Measurements from ENCODE around the gene AATF.

Gene AATF

DNA sequence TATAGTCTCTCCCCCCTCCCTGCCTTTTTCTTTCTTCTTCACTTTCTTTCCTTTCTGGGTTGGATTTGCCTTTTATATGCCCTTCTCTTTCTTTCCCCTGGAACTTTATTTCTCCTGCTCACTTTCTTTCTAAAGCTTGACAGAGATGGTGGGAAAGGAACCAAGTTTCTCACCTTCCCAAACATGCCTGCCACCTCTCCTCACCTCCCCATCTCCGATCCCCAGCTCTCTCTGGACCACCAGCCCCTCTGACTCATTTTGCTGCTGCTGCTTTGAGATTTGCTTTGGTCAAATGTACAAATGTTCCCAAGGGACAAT, 18.2 kb upstream of the AATF start:
- no peak for DNase-seq (ENCODE audit: low read depth)

- no peak for DNase-seq (ENCODE audit: low read depth)
These were observed 17.6 kb upstream of the AATF start for GRCh38 chr17:36931096-36931696.

- DNase-seq (ENCODE audit: low read depth) = no peak
These were observed 16.9 kb upstream of the AATF start for GRCh38 chr17:36931697-36932382.

DNA sequence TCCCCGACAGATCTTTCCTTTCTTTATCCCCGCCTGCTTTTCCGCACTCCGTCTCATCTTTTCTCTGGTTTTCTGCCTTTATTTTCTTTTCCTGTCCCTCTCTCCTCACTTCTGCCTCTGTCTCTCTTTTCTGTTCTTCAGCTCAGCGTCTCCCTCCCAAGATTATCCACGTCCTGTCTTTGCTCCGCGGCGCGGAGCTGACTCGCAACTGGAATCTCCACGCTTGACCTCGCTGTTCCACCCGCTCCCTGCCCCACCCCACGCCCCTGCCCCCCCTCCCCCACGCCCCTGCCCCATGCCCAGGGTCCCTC, 16.4 kb upstream of the AATF start:
- DNase-seq (ENCODE audit: low read depth) = no peak

DNA sequence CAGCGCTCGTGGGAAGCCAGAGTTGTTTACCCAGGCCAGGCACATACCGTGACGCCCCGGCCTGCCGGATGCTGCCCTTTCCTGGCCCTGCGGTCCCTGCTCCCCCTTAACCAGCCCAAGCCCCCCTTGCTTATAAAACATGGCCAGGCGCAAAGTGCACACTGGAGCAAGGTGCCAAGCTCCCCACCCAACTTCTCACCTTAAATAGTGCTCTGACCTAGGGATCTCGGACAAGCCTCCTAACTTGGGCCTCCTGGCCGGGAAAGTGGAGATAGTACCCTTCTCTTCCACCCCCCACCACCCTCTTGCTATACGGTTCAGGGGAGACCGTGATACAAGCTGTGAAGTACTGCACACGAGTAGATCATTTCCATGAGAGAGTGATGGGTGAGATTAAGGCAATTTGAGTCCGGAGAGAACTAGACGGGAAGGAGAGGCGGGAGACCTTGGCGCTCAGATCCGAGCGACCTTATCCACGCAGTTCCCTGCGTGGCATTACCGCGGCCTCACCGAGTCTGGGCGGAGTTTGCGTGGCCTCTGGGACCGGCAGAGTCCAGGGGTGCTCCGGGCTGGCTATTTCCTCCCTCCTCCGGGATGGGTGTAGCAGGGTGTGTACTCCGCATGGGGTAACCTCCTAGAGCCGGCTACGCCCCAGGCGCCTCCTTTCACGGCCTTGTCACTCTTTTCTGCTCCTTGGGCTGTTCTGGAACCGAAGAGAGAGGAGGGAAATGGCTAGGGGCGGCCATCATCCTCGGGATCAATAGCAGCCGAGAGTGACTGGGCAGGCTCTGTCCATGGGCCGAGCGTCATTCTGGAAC, 15.9 kb upstream of the AATF start:
- no peak for DNase-seq (ENCODE audit: low read depth)

- no peak for DNase-seq (ENCODE audit: low read depth)
These were observed 15.1 kb upstream of the AATF start for GRCh38 chr17:36933512-36934143.

- DNase-seq (ENCODE audit: low read depth) = no peak
These were observed 14.5 kb upstream of the AATF start for GRCh38 chr17:36934144-36934691.

GRCh38 chr17:36934692-36935630, 13.8 kb upstream of the AATF start:
- no peak for DNase-seq (ENCODE audit: low read depth)

DNA sequence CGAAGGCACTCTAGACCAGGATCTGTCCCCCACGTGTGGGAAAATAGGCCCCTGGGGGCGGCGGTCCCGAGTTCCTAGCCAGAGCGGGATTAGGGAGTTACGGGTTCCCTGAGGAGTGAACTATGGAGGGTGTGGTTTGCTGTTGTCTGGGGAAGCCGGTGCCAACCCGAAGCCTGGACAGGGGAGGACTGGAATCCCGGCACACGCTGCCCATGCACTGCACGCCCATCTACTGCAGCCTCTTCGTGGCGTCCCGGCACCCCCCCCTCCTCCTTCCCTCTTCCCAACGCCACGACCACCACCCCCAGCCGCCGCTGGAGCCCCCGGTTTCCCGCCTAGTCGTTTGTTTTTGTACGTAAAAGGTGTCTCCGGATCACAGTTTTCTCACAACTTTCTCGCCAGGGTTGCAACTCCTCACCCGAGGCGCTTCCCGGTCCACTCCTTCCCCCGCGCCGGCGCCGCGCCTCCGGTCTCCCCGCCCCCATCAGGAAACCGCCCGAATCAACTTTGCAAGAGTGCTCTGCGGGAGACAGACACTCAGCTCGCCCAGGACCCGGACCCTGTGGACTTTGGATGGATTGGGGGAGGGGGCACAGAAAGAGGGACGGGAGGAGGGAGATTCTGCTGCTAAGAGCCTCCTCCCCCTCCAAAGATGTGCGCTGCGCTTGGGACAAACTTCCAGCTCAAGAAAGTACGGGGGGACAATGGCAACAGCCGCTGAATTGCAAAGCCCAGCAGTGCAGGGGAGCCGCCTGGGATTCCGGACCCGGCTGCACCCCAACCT, 12.9 kb upstream of the AATF start:
- no peak for DNase-seq (ENCODE audit: low read depth)

DNA sequence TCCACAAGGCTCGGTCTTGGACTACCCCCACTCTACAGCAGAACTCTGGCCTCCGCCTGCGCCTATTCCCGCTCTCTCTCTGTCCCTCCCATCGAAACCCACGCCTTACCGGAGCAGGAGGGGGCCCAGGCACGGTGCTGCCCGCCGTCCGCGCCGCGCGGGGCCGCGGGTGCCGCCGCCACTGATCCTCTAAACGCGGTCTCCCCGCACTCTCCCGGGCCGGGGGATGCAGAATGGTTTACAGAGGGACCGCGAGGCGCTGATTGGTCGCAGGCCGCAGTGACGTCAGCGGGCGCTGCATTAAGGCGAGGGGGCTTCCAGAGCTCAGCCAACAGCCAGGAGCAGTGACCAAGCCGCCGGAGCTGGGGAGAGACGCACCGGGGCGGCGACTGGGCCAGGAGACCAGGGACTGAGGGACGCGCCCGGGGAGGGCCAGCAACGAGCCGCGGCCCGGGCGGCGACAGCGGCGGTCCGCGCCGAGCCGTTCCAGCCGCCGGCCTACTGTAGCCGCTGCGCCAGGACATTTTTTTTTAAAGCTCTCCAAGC, 12.2 kb upstream of the AATF start:
- DNase-seq (ENCODE audit: low read depth) = no peak

- DNase-seq (ENCODE audit: low read depth) = no peak
These were observed 11.5 kb upstream of the AATF start, which contains the start of gene LHX1 for GRCh38 chr17:36937001-36937958. LHX1 (plus strand) TSS chr17:36937475; CDS start chr17:36938198, 723 bp downstream.

GRCh38 chr17:36937959-36938565, 10.7 kb upstream of the AATF start:
- no peak for DNase-seq (ENCODE audit: low read depth)

- DNase-seq (ENCODE audit: low read depth) = no peak
These were observed 10.1 kb upstream of the AATF start for GRCh38 chr17:36938566-36939051.

GRCh38 chr17:36939052-36939801, 9.5 kb upstream of the AATF start:
- no peak for DNase-seq (ENCODE audit: low read depth)

- no peak for DNase-seq (ENCODE audit: low read depth)
These were observed 8.9 kb upstream of the AATF start for GRCh38 chr17:36939802-36940312.

DNA sequence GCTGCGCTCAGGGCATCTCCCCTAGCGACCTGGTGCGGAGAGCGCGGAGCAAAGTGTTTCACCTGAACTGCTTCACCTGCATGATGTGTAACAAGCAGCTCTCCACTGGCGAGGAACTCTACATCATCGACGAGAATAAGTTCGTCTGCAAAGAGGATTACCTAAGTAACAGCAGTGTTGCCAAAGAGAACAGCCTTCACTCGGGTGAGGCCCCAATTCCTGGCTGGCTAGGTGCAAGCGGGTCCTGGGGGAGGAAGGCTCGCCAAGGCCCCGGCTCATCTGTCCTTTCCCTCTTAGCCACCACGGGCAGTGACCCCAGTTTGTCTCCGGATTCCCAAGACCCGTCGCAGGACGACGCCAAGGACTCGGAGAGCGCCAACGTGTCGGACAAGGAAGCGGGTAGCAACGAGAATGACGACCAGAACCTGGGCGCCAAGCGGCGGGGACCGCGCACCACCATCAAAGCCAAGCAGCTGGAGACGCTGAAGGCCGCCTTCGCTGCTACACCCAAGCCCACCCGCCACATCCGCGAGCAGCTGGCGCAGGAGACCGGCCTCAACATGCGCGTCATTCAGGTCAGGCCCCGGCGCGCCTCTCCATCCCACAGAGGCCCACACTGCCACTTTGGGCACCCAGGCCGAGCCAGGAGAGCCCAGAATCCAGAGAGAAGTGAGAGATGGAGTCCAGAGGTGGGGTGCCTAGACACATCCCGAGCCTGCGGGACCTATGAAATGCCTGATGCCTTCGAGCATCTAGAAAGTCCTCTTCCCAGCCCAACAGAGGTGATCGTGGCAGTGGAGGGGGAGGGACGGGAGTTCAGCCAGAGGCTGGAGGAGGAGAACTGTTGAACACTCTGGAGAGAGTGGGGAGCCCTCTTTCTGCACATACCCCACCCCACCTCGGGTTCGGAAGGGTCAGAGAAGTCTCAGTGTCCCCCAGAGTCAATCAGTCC, 8.2 kb upstream of the AATF start:
- DNase-seq (ENCODE audit: low read depth) = no peak

Measured in iris pigment epithelial cell (primary cell).